HepG2 (cell line): ENCODE measurements around the gene ATAD3C. TPM values are rescaled to one million over a fixed set of nuclear protein-coding genes. Genes with fewer than 3 reads are reported as not detected.

Experiments
- FOXK2 ChIP-seq: fragments of 450-650 bp; IDR thresholded peaks from 2 replicates; pipeline ENCODE4 v1.6.1; 2016
- FOXP4 ChIP-seq: sonication (generic); formaldehyde crosslinking; IDR thresholded peaks from 2 replicates; pipeline ENCODE4 v1.4.0; 2020; ENCODE audit warnings: missing genetic modification reagents
- KDM3A ChIP-seq: IDR thresholded peaks from 2 replicates; pipeline ENCODE4 v1.6.1; 2018; ENCODE audit warnings: low read depth, missing compliant biosample characterization
- MAF1 ChIP-seq: sonication (generic); formaldehyde crosslinking; IDR thresholded peaks from 2 replicates; pipeline ENCODE4 v1.5.0; 2020; ENCODE audit warnings: missing genetic modification reagents, borderline replicate concordance
- MBNL3 ChIP-seq: fragments of 250-450 bp; sonication (Bioruptor Pico); conservative IDR thresholded peaks from 2 replicates; pipeline ENCODE4 v1.8.0; 2022; ENCODE audit warnings: mild to moderate bottlenecking, inconsistent platforms
- SMAD3 ChIP-seq: sonication (generic); formaldehyde crosslinking; IDR thresholded peaks from 2 replicates; pipeline ENCODE4 v1.4.0; 2020; ENCODE audit warnings: missing genetic modification reagents
- SP1 ChIP-seq, 2 experiments: fragments of 450-650 bp in 1 of 2; sonication (generic) in 1 of 2; formaldehyde crosslinking in 1 of 2; IDR thresholded peaks; 2 replicates each; pipeline versions ENCODE4 v1.4.0 to v1.6.1; 2016 to 2020; ENCODE audit warnings: missing genetic modification reagents in 1 of 2
- TOE1 ChIP-seq: sonication (generic); formaldehyde crosslinking; IDR thresholded peaks from 2 replicates; pipeline ENCODE4 v1.4.0; 2020; ENCODE audit warnings: mild to moderate bottlenecking, missing genetic modification reagents
- YEATS4 ChIP-seq: sonication (generic); formaldehyde crosslinking; IDR thresholded peaks from 2 replicates; pipeline ENCODE4 v1.4.0; 2020; ENCODE audit warnings: missing genetic modification reagents, borderline replicate concordance
- ZBTB8A ChIP-seq: sonication (generic); formaldehyde crosslinking; IDR thresholded peaks from 2 replicates; pipeline ENCODE4 v1.4.0; 2020; ENCODE audit warnings: mild to moderate bottlenecking, low read depth, missing genetic modification reagents, borderline replicate concordance
- ZC3H4 ChIP-seq: sonication (generic); formaldehyde crosslinking; IDR thresholded peaks from 2 replicates; pipeline ENCODE4 v1.4.0; 2020; ENCODE audit warnings: missing genetic modification reagents, borderline replicate concordance
- ZNF207 ChIP-seq: fragments of 450-650 bp; IDR thresholded peaks from 2 replicates; pipeline ENCODE4 v1.6.1; 2016; ENCODE audit warnings: antibody characterized with exemption, borderline replicate concordance
- ZNF292 ChIP-seq: sonication (generic); formaldehyde crosslinking; IDR thresholded peaks from 2 replicates; pipeline ENCODE4 v1.8.1; 2022; ENCODE audit warnings: mild to moderate bottlenecking, low read depth, missing genetic modification reagents, borderline replicate concordance
- ZNF296 ChIP-seq: sonication (generic); formaldehyde crosslinking; conservative IDR thresholded peaks from 2 replicates; pipeline ENCODE4 v1.5.0; 2020; ENCODE audit warnings: mild to moderate bottlenecking, missing genetic modification reagents
- ZNF331 ChIP-seq: sonication (generic); formaldehyde crosslinking; IDR thresholded peaks from 2 replicates; pipeline ENCODE4 v1.4.0; 2020; ENCODE audit warnings: missing genetic modification reagents
- ZNF543 ChIP-seq: sonication (generic); formaldehyde crosslinking; IDR thresholded peaks from 2 replicates; pipeline ENCODE4 v1.4.0; 2020; ENCODE audit warnings: mild to moderate bottlenecking, missing genetic modification reagents
- ZNF552 ChIP-seq: sonication (generic); formaldehyde crosslinking; IDR thresholded peaks from 2 replicates; pipeline ENCODE4 v1.9.0; 2022; ENCODE audit warnings: missing genetic modification reagents, mild to moderate bottlenecking, borderline replicate concordance
- ZNF672 ChIP-seq: sonication (generic); formaldehyde crosslinking; IDR thresholded peaks from 2 replicates; pipeline ENCODE4 v1.8.1; 2022; ENCODE audit warnings: missing genetic modification reagents
- ZNF878 ChIP-seq: sonication (generic); formaldehyde crosslinking; IDR thresholded peaks from 2 replicates; pipeline ENCODE4 v1.8.1; 2023; ENCODE audit warnings: mild to moderate bottlenecking, missing genetic modification reagents, moderate library complexity
- polyA plus RNA-seq, 8 experiments: library from polyadenylated mRNA; depleted of rRNA in 3 of 8; stranded (reverse) in 7 of 8; unstranded in 1 of 8; fragments of >200 nt; fragmentation: Illumina TruSeq in 4 of 8; extraction: Trizol in 4 of 8; gene quantifications; 2 replicates each; pipeline versions ENCODE4 v1.2.1 to v1.2.3, GENCODE V29; 2011 to 2016; ENCODE audit warnings: low read depth in 4 of 8, missing spikeins in 1 of 8, mixed read lengths in 1 of 8; ENCODE audit not compliant: insufficient read depth in 1 of 8
- total RNA-seq, 5 experiments: library from RNA; depleted of rRNA; stranded (reverse); fragments of >200 nt; fragmentation: Illumina TruSeq; extraction: Trizol; gene quantifications; 2 replicates each; pipeline ENCODE4 v1.2.3, GENCODE V29; 2016; ENCODE audit warnings: low read depth in 1 of 5
- TF ChIP-seq, protein P1 (sequence below): sonication (generic); formaldehyde crosslinking; IDR thresholded peaks from 2 replicates; pipeline ENCODE4 v1.9.0; 2021; ENCODE audit warnings: mild to moderate bottlenecking, missing genetic modification reagents
- TF ChIP-seq, protein P2 (sequence below): sonication (generic); formaldehyde crosslinking; conservative IDR thresholded peaks from 2 replicates; pipeline ENCODE4 v1.4.0; 2020; ENCODE audit warnings: missing genetic modification reagents

Gene ATAD3C
- total and polyA plus RNA-seq, 2 of the 13 experiments (the other 11 are each of a cell fraction or from before 2014, with no cell fraction given), result 2.4 to 3.2 TPM

GRCh38 chr1:1421147-1421906 lies 28.2 kb upstream of the ATAD3C start, which contains the start of gene ANKRD65 (continued):
- peak; percentile 52; the same call in 1 of the 2 replicates for TF ChIP-seq FOXP4 (CRISPR knock-in tag)
- TF ChIP-seq ZNF296, result no peak
- no peak for TF ChIP-seq SP1 (IDR thresholded peaks at IDR 0.05)
- no peak for TF ChIP-seq SP1 (CRISPR knock-in tag; IDR thresholded peaks at IDR 0.05)
- peak; percentile 85; the same call in 1 of the 2 replicates for TF ChIP-seq ZNF543 (CRISPR knock-in tag)
- TF ChIP-seq, protein P1, sequence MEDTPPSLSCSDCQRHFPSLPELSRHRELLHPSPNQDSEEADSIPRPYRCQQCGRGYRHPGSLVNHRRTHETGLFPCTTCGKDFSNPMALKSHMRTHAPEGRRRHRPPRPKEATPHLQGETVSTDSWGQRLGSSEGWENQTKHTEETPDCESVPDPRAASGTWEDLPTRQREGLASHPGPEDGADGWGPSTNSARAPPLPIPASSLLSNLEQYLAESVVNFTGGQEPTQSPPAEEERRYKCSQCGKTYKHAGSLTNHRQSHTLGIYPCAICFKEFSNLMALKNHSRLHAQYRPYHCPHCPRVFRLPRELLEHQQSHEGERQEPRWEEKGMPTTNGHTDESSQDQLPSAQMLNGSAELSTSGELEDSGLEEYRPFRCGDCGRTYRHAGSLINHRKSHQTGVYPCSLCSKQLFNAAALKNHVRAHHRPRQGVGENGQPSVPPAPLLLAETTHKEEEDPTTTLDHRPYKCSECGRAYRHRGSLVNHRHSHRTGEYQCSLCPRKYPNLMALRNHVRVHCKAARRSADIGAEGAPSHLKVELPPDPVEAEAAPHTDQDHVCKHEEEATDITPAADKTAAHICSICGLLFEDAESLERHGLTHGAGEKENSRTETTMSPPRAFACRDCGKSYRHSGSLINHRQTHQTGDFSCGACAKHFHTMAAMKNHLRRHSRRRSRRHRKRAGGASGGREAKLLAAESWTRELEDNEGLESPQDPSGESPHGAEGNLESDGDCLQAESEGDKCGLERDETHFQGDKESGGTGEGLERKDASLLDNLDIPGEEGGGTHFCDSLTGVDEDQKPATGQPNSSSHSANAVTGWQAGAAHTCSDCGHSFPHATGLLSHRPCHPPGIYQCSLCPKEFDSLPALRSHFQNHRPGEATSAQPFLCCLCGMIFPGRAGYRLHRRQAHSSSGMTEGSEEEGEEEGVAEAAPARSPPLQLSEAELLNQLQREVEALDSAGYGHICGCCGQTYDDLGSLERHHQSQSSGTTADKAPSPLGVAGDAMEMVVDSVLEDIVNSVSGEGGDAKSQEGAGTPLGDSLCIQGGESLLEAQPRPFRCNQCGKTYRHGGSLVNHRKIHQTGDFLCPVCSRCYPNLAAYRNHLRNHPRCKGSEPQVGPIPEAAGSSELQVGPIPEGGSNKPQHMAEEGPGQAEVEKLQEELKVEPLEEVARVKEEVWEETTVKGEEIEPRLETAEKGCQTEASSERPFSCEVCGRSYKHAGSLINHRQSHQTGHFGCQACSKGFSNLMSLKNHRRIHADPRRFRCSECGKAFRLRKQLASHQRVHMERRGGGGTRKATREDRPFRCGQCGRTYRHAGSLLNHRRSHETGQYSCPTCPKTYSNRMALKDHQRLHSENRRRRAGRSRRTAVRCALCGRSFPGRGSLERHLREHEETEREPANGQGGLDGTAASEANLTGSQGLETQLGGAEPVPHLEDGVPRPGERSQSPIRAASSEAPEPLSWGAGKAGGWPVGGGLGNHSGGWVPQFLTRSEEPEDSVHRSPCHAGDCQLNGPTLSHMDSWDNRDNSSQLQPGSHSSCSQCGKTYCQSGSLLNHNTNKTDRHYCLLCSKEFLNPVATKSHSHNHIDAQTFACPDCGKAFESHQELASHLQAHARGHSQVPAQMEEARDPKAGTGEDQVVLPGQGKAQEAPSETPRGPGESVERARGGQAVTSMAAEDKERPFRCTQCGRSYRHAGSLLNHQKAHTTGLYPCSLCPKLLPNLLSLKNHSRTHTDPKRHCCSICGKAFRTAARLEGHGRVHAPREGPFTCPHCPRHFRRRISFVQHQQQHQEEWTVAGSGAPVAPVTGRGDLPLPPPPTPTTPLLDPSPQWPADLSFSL (CRISPR knock-in tag), result no peak
- no peak for TF ChIP-seq MAF1 (CRISPR knock-in tag)
- no peak for TF ChIP-seq ZC3H4 (CRISPR knock-in tag)
- TF ChIP-seq, protein P2, sequence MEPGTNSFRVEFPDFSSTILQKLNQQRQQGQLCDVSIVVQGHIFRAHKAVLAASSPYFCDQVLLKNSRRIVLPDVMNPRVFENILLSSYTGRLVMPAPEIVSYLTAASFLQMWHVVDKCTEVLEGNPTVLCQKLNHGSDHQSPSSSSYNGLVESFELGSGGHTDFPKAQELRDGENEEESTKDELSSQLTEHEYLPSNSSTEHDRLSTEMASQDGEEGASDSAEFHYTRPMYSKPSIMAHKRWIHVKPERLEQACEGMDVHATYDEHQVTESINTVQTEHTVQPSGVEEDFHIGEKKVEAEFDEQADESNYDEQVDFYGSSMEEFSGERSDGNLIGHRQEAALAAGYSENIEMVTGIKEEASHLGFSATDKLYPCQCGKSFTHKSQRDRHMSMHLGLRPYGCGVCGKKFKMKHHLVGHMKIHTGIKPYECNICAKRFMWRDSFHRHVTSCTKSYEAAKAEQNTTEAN (CRISPR knock-in tag), result 0 out of 2 replicates have a peak, but pooled peaks have one; percentile 28
- TF ChIP-seq ZNF878 (CRISPR knock-in tag), result no peak
- no peak for TF ChIP-seq MBNL3
- no peak; the same call in 1 of the 2 replicates for TF ChIP-seq TOE1 (CRISPR knock-in tag)
- no peak for TF ChIP-seq ZNF292 (CRISPR knock-in tag)
- TF ChIP-seq FOXK2, result no peak
- TF ChIP-seq YEATS4, result peak; percentile 43; the same call in 1 of the 2 replicates
- TF ChIP-seq ZNF552 (CRISPR knock-in tag), result no peak
- TF ChIP-seq ZNF672 (CRISPR knock-in tag), result no peak
- no peak for TF ChIP-seq KDM3A
- peak; percentile 62 for TF ChIP-seq ZNF331 (CRISPR knock-in tag)
- TF ChIP-seq SMAD3 (CRISPR knock-in tag), result no peak
- TF ChIP-seq ZBTB8A (CRISPR knock-in tag), result no peak
- TF ChIP-seq ZNF207, result no peak
